ENCODE data around the gene DNLZ. TPM values are rescaled to one million over a fixed set of nuclear protein-coding genes. Genes with fewer than 3 reads are reported as not detected.

The DNLZ gene
- total RNA-seq, 1 donor from 2014 or later = 19.9 TPM

DNA sequence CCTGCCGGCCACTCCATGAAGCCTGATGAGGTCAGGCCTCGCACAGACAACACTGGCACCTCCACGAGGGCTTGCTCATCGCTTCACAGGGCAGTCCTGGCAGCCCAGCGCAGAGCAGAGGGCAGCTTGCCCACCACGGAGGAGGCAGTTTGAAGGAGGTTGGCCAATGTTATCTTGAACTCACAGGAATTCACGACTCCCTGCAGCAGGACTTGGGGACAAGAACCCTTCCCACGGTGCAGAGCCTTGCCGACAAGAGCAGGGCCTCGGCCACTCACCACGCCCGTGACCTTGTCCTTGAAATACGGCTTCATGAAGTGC is 31.4 kb upstream of the DNLZ start:
- Mint-ChIP-seq H3K4me3 (ENCODE audit: unreplicated experiment) (no peak overlapping the region), H3K36me3 (ENCODE audit: low read depth) (peaks cover 13% of the 10 kb centered on the region), H3K4me1 (ENCODE audit: low read depth) (peaks cover 13% of the 10 kb centered on the region), H3K9me3 (ENCODE audit: low read depth) (no peaks in the 10 kb centered on the region), H3K27ac (ENCODE audit: unreplicated experiment) (no peak overlapping the region), H3K27me3 (ENCODE audit: low read depth) (no peaks in the 10 kb centered on the region)
- no peak for DNase-seq (ENCODE audit: low spot score)
- TF ChIP-seq, protein P1, sequence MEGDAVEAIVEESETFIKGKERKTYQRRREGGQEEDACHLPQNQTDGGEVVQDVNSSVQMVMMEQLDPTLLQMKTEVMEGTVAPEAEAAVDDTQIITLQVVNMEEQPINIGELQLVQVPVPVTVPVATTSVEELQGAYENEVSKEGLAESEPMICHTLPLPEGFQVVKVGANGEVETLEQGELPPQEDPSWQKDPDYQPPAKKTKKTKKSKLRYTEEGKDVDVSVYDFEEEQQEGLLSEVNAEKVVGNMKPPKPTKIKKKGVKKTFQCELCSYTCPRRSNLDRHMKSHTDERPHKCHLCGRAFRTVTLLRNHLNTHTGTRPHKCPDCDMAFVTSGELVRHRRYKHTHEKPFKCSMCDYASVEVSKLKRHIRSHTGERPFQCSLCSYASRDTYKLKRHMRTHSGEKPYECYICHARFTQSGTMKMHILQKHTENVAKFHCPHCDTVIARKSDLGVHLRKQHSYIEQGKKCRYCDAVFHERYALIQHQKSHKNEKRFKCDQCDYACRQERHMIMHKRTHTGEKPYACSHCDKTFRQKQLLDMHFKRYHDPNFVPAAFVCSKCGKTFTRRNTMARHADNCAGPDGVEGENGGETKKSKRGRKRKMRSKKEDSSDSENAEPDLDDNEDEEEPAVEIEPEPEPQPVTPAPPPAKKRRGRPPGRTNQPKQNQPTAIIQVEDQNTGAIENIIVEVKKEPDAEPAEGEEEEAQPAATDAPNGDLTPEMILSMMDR (IDR thresholded peaks at IDR 0.05) = no peak

DNA sequence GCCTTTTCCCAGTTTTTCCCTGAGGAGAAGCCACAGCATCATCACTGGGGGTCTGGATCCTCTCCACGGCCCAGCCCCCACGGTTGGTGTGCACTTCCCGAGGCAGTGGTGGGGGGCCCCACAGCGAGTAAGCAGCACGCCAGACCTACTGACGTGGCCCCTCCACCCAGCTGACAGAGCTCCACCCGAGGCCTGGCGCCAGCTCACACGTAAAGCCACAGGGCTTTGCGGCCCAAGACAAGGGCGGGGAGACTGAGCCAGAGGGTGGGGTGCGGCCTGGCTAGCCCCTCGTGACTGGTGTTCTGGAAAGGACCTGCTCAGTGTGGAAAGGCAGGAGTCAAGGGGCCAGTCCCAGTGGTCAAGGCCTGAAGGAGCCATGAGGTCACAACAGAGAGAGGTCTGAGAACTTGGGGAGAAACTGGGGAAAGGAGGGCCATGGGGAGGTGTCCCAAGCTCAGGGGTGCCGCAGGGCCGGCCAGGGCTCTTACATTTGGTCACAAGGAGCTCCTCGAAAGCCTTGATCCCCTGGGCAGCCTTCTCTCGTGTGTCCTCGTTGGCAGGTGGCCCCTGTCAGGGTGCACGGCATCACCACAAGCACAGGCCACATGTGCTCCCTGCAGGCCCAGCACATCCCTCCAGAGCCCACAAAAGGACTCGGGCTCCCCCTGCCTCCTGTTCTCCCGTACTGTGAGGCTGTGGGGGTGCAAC is 30.9 kb upstream of the DNLZ start:
- Mint-ChIP-seq H3K4me3 (ENCODE audit: unreplicated experiment) (no peak overlapping the region), H3K27ac (ENCODE audit: unreplicated experiment) (no peak overlapping the region), H3K27me3 (ENCODE audit: low read depth) (no peaks in the 10 kb centered on the region), H3K4me1 (ENCODE audit: low read depth) (peaks cover 13% of the 10 kb centered on the region), H3K36me3 (ENCODE audit: low read depth) (peaks cover 16% of the 10 kb centered on the region), H3K9me3 (ENCODE audit: low read depth) (no peaks in the 10 kb centered on the region)
- TF ChIP-seq, protein P1 (IDR thresholded peaks at IDR 0.05) = no peak
- no peak for DNase-seq (ENCODE audit: low spot score)

DNA sequence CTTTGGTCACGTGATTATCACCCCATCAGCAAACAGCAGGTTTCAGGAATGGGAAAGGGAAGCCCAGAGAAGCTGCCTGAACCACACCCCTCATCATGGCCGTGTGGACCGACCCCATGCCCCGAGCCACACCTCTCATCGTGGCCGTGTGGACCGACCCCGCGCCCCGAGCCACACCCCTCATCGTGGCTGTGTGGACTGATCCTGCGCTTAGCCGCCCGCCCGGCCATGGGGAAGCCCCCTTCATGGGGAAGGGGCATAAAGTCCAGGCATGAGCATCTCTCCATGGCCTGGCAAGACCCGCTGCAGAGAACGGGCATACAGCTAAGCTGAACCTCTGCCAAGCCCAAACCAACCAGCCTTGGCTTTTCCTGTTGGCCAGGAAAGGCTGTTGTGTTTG is 30.0 kb upstream of the DNLZ start:
- Mint-ChIP-seq H3K4me1 (ENCODE audit: low read depth) (peaks cover 5% of the 10 kb centered on the region), H3K9me3 (ENCODE audit: low read depth) (no peaks in the 10 kb centered on the region), H3K36me3 (ENCODE audit: low read depth) (peaks cover 19% of the 10 kb centered on the region), H3K4me3 (ENCODE audit: unreplicated experiment) (no peak overlapping the region), H3K27ac (ENCODE audit: unreplicated experiment) (no peak overlapping the region), H3K27me3 (ENCODE audit: low read depth) (no peaks in the 10 kb centered on the region)
- TF ChIP-seq, protein P1 (IDR thresholded peaks at IDR 0.05) = no peak
- DNase-seq (ENCODE audit: low spot score) = no peak

DNA sequence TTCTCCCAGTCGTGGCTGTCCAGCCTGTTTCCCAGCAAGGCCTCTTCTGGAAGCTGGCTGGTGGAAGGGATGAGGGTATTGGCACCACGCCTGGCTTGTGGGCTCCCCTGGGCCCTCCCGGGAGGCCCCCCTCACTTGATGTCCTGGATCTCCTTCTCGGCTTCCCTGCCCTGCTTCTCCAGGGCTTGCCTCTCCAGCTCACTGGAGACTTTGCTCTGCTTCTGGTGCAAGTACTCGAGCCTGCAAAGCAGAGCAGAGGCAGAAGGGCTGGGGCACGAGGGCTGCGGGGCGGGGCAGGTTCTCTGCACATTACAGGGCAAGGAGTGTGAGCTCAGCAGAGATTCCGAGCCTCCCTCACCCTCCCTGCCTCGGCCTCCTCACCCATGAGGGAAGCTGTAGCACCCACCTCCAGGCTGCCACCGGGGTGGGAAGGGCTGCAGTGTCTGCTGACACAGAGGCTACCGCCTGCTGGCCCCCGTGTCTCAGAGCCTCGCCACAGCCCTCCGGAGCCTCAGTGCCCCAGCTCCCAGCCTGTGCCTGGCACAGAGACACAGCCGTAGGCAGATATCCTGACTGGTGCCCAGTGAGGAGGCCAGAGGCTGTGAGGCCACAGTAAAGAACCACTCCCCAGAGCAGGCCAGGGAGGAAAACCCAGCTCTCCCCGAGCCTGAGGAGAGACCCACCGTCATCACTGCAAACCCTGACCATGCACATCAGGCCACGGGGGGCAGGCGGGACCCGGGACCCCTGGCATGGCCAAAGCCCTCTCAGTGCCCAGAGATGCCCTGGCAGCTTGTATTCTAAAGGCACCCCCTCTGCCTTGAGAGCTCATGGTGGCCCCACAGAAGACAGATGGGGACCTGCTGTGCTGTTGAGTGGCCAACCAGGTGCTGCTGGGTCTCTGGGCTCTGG is 29.2 kb upstream of the DNLZ start:
- Mint-ChIP-seq H3K27ac (ENCODE audit: unreplicated experiment) (no peak overlapping the region), H3K27me3 (ENCODE audit: low read depth) (no peaks in the 10 kb centered on the region), H3K9me3 (ENCODE audit: low read depth) (no peaks in the 10 kb centered on the region), H3K4me1 (ENCODE audit: low read depth) (no peaks in the 10 kb centered on the region), H3K4me3 (ENCODE audit: unreplicated experiment) (no peak overlapping the region), H3K36me3 (ENCODE audit: low read depth) (peaks cover 22% of the 10 kb centered on the region)
- TF ChIP-seq, protein P1 (IDR thresholded peaks at IDR 0.05) = no peak
- DNase-seq (ENCODE audit: low spot score) = no peak

DNA sequence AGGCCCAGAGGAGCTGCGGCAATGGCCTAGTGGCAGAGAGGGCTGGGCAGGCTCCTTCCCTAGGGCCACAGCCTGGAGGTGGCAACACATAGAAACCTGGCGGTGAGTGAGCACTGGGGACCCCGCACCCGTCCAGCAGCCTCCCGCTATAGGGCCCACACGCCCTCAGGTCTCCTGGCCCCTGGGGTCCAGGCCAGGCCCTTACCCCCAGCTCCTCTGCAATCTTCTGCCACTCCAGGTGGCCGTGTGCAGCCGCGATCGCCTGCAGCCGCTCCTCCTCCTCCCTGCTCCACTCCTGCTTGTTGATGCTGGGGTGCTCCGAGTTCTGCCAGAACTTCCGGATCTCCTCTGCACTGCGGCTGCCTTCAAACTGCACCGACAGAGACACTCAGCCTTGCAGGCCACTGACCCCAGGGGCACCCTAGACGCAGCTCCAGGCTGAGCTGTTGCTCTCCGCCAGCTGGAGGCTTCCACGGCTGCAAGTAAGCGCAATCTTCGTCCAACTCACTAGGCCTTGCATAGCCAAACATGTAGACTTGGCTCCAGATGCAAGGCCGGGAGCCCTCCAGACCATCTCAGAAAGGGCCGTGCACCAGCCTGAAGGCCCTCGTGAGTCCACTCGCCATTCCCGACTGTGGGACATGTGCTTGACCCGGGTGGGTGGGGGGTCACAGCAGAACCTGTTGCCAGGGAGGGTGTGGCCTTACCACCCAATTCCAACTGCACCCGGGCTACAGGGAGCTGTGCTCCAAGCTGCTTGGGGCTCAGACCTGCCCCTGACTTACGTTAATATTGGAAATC is 28.4 kb upstream of the DNLZ start:
- Mint-ChIP-seq H3K27ac (ENCODE audit: unreplicated experiment) (no peak overlapping the region), H3K4me1 (ENCODE audit: low read depth) (no peaks in the 10 kb centered on the region), H3K4me3 (ENCODE audit: unreplicated experiment) (no peak overlapping the region), H3K36me3 (ENCODE audit: low read depth) (peaks cover 27% of the 10 kb centered on the region), H3K27me3 (ENCODE audit: low read depth) (no peaks in the 10 kb centered on the region), H3K9me3 (ENCODE audit: low read depth) (no peaks in the 10 kb centered on the region)
- no peak for DNase-seq (ENCODE audit: low spot score)
- TF ChIP-seq, protein P1 (IDR thresholded peaks at IDR 0.05) = no peak
